Inflammatory macrophage treated with lipopolysaccharide for 1 hour (primary cell): ENCODE results near the gene NT5DC4.

Source experiments
- DNase-seq, 2 donors: peaks; one replicate each; pipeline ENCODE4 v3.0.0-alpha.2; 2020 to 2022

Gene NT5DC4

GRCh38 chr2:112788653-112789052 lies 67.8 kb downstream of the NT5DC4 start:
- DNase-seq = no peak
